Nephron (organoid): ENCODE data around the gene UBL5.

ENCODE experiments used
- H3K27ac Mint-ChIP-seq, 3 experiments: 2 replicates each; pipeline ENCODE4 v1.8.0; 2020; ENCODE audit warnings: mixed read lengths in 3 of 3, mild to moderate bottlenecking in 2 of 3, moderate library complexity in 1 of 3
- H3K27me3 Mint-ChIP-seq: 2 replicates; pipeline ENCODE4 v1.8.0; 2021; ENCODE audit warnings: low read depth, mild to moderate bottlenecking, moderate library complexity, mixed read lengths
- H3K36me3 Mint-ChIP-seq: 2 replicates; pipeline ENCODE4 v1.8.0; 2020; ENCODE audit warnings: low read depth, mixed read lengths
- H3K4me1 Mint-ChIP-seq: 2 replicates; pipeline ENCODE4 v1.8.0; 2020; ENCODE audit warnings: mixed read lengths
- H3K4me3 Mint-ChIP-seq, 3 experiments: 2 replicates each; pipeline ENCODE4 v1.8.0; 2020; ENCODE audit warnings: mild to moderate bottlenecking in 3 of 3, mixed read lengths in 3 of 3, moderate library complexity in 2 of 3
- H3K9me3 Mint-ChIP-seq: 2 replicates; pipeline ENCODE4 v1.8.0; 2020; ENCODE audit warnings: mixed read lengths
- CTCF ChIP-seq, 3 experiments: fragments of 200-600 bp; sonication (generic); IDR thresholded peaks; one replicate each; pipeline ENCODE4 v1.5.0; 2021; ENCODE audit warnings: antibody characterized with exemption in 3 of 3; ENCODE audit not compliant: unreplicated experiment in 3 of 3

Gene UBL5

DNA sequence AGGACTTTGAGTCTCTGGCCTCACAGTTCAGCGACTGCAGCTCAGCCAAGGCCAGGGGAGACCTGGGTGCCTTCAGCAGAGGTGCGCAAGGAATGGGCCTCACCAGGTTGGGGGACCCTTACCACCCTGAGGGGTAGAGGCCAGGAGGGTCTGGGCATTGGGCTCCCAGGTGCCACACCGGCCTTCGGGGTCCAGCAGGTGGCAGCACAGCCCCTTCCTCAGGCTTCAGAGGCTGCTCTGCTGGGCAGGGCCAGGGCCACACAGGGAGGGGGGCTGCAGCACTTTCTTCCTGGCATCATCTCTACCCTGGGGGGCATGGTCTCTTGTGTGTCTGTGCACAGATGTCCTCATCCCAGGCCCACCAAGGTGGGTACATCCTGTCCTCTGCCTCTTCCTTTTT, 20.3 kb downstream of the UBL5 start:
- Mint-ChIP-seq H3K4me1 (peaks cover 26% of the 10 kb centered on the region), H3K36me3 (peaks cover 38% of the 10 kb centered on the region), H3K27ac (no peak overlapping the region), H3K9me3 (no peaks in the 10 kb centered on the region), H3K4me3 (no peak overlapping the region), H3K27me3 (no peaks in the 10 kb centered on the region)
- peak; percentile 48 to 54 (median 54) for TF ChIP-seq CTCF (IDR thresholded peaks at IDR 0.05; ENCODE audit: unreplicated experiment in 3 of 3)

DNA sequence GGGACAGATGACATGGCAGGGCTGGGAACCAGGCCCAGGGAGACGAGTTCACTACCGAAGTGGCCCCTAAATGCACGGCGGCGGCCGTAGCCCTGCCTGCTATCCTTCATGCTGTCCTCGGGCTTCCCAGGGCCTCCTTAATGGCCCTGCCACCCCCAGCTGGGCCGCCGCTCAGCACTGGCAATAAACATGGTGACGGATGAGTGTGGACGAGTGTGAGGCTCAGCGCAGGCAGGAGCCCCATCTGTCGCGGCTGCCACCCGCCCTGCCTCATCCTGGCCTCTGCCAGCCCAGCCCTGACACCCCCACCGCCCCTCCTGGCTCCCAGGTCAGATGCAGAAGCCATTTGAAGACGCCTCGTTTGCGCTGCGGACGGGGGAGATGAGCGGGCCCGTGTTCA, 21.0 kb downstream of the UBL5 start:
- no peaks in the 10 kb centered on the region for H3K27me3 Mint-ChIP-seq
- H3K36me3 Mint-ChIP-seq: peaks cover 38% of the 10 kb centered on the region
- no peak overlapping the region for H3K27ac Mint-ChIP-seq
- peaks cover 26% of the 10 kb centered on the region for H3K4me1 Mint-ChIP-seq
- H3K4me3 Mint-ChIP-seq: no peak overlapping the region
- TF ChIP-seq CTCF (IDR thresholded peaks at IDR 0.05; ENCODE audit: unreplicated experiment in 3 of 3): no peak
- no peaks in the 10 kb centered on the region for H3K9me3 Mint-ChIP-seq

DNA sequence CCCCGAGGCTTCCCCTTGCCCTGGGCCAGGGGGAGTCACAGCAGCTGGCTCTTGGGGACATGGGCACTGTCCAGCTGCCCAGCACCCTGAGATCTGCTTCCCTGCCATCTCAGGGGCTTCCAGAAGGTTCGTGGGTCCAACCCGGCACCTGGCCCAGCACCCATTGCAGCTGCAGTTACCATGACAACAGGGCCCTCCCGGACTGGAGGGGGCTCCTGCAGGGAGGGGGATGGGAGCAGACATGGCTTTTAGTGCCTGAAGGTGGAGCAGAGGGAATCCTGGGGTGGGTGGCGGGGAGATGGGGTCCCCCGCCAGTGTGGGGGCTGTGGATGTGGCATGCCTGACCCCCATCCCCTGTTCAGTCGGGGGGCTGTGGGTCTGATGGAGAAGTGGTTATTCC, 22.1 kb downstream of the UBL5 start:
- Mint-ChIP-seq H3K27me3 (no peaks in the 10 kb centered on the region), H3K4me3 (no peak overlapping the region), H3K4me1 (peaks cover 26% of the 10 kb centered on the region), H3K36me3 (peaks cover 35% of the 10 kb centered on the region), H3K27ac (no peak overlapping the region), H3K9me3 (no peaks in the 10 kb centered on the region)
- no peak for TF ChIP-seq CTCF (IDR thresholded peaks at IDR 0.05; ENCODE audit: unreplicated experiment in 3 of 3)

DNA sequence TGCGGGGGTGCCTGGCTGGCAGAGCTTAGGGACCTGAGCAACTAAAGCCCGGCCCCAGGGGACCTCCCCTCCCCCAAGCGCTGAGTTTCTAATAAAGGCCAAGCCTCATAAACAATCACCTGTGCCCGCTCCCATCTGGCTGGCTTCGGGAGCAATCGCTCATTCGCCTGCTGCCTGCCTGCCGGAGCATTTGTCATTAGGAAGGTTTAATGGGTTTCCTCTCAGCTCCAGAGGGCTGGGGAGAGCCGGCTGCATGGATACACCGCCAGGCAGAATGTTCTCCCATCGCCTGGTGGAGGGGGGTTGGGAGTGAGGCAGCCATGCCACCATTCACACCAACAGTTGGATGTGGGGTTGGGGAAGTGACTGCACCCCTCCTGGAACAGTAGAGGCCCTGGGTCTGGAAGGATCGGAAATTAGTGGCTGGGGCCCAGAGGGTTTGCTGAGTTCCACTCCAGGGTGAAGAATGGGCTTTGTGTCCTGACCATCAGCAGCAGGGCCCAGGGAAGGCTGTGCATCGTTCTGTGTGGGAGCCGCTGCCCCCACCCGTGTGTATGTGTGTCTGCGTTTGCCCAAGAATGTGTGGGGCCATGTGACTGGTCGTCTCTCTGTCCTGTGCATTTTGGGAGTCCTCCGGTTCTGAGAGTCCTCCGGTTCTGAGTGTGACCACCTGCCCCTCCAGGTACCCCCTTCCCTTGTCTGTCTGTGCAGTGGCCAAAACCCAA, 22.7 kb downstream of the UBL5 start:
- Mint-ChIP-seq H3K27me3 (no peaks in the 10 kb centered on the region), H3K27ac (peak overlapping the region in 2 of 3 experiments; percentile 57 to 78), H3K9me3 (no peaks in the 10 kb centered on the region), H3K4me3 (peak overlapping the region in 2 of 3 experiments; percentile 29), H3K36me3 (peaks cover 29% of the 10 kb centered on the region), H3K4me1 (peaks cover 26% of the 10 kb centered on the region)
- TF ChIP-seq CTCF (IDR thresholded peaks at IDR 0.05; ENCODE audit: unreplicated experiment in 3 of 3): no peak

- peaks cover 57% of the 10 kb centered on the region for H3K36me3 Mint-ChIP-seq
- no peak overlapping the region for H3K4me3 Mint-ChIP-seq
- no peak overlapping the region for H3K27ac Mint-ChIP-seq
- no peaks in the 10 kb centered on the region for H3K27me3 Mint-ChIP-seq
- H3K4me1 Mint-ChIP-seq: peaks cover 26% of the 10 kb centered on the region
- TF ChIP-seq CTCF (IDR thresholded peaks at IDR 0.05; ENCODE audit: unreplicated experiment in 3 of 3): no peak
- H3K9me3 Mint-ChIP-seq: no peaks in the 10 kb centered on the region
Measured at GRCh38 chr19:9854282-9854846, 26.6 kb downstream of the UBL5 start.

- peaks cover 11% of the 10 kb centered on the region for H3K4me1 Mint-ChIP-seq
- H3K9me3 Mint-ChIP-seq: no peaks in the 10 kb centered on the region
- TF ChIP-seq CTCF (IDR thresholded peaks at IDR 0.05; ENCODE audit: unreplicated experiment in 3 of 3): no peak
- no peak overlapping the region for H3K27ac Mint-ChIP-seq
- H3K4me3 Mint-ChIP-seq: no peak overlapping the region
- peaks cover 59% of the 10 kb centered on the region for H3K36me3 Mint-ChIP-seq
- no peaks in the 10 kb centered on the region for H3K27me3 Mint-ChIP-seq
Measured at GRCh38 chr19:9856609-9857008, 28.9 kb downstream of the UBL5 start.
